Left ventricle myocardium inferior (tissue), 1 donor: ENCODE data around the gene NRL. TPM values are rescaled to one million over a fixed set of nuclear protein-coding genes. Genes with fewer than 3 reads are reported as not detected.

Source experiments
- DNase-seq: peaks from one replicate; pipeline ENCODE4 v3.0.0-alpha.2; 2020
- H3K27ac ChIP-seq: fragments of 200-600 bp; replicated peaks from 2 replicates; pipeline ENCODE4 v1.8.0; 2021
- H3K27me3 ChIP-seq: fragments of 200-600 bp; 2 replicates; pipeline ENCODE4 v1.8.0; 2021; ENCODE audit warnings: low read depth
- H3K36me3 ChIP-seq: fragments of 200-600 bp; 2 replicates; pipeline ENCODE4 v1.8.0; 2021
- H3K4me1 ChIP-seq: fragments of 200-600 bp; 2 replicates; pipeline ENCODE4 v1.8.0; 2021
- H3K4me3 ChIP-seq: fragments of 200-600 bp; 2 replicates; pipeline ENCODE4 v1.8.0; 2021; ENCODE audit warnings: mild to moderate bottlenecking, moderate library complexity
- H3K9me3 ChIP-seq: fragments of 200-600 bp; replicated peaks from 2 replicates; pipeline ENCODE4 v1.8.0; 2021
- CTCF ChIP-seq: fragments of 200-600 bp; IDR thresholded peaks from 2 replicates; pipeline ENCODE4 v1.8.0; 2021; ENCODE audit warnings: antibody characterized with exemption, mild to moderate bottlenecking, borderline replicate concordance
- intact Hi-C: fragments of 100-400 bp; cut with micrococcal nuclease; formaldehyde crosslinking; loops from one replicate; pipeline ENCODE4 v1.11.0; 2022
- total RNA-seq: library from RNA; stranded (reverse); fragmentation: NEBNext Ultra II Directional; extraction: Animal tissue kit (Norgen Biotek cat#: 25700); gene quantifications from one replicate; pipeline ENCODE4 v1.2.1, GENCODE V29; 2021
- donor health status: DM: no; HTN: yes; CAD: no; lungs with severe emphysema.

Gene NRL
- total RNA-seq, 1 donor from 2014 or later = 1.5 TPM

- Histone ChIP-seq H3K27ac (no peak overlapping the region), H3K27me3 (peaks cover 48% of the 10 kb centered on the region), H3K9me3 (no peaks in the 10 kb centered on the region), H3K4me3 (no peak overlapping the region), H3K36me3 (no peaks in the 10 kb centered on the region), H3K4me1 (no peaks in the 10 kb centered on the region)
- TF ChIP-seq CTCF = no peak
- intact Hi-C loops = no loop called here
- DNase-seq = no peak
Measured at GRCh38 chr14:24068711-24069410, 45.9 kb downstream of the NRL start.

GRCh38 chr14:24067133-24068082 is 47.3 kb downstream of the NRL start:
- Histone ChIP-seq H3K4me1 (no peaks in the 10 kb centered on the region), H3K9me3 (no peaks in the 10 kb centered on the region), H3K27ac (no peak overlapping the region), H3K4me3 (no peak overlapping the region), H3K36me3 (no peaks in the 10 kb centered on the region), H3K27me3 (peaks cover 33% of the 10 kb centered on the region)
- no peak for TF ChIP-seq CTCF
- intact Hi-C loops = no loop called here
- no peak for DNase-seq

GRCh38 chr14:24066496-24067132 is 48.1 kb downstream of the NRL start:
- no peak for TF ChIP-seq CTCF
- Histone ChIP-seq H3K27me3 (peaks cover 26% of the 10 kb centered on the region), H3K4me3 (no peak overlapping the region), H3K27ac (no peak overlapping the region), H3K36me3 (no peaks in the 10 kb centered on the region), H3K9me3 (no peaks in the 10 kb centered on the region), H3K4me1 (no peaks in the 10 kb centered on the region)
- no peak for DNase-seq
- intact Hi-C loops = no loop called here

GRCh38 chr14:24065408-24065807 is 49.3 kb downstream of the NRL start:
- no peak for TF ChIP-seq CTCF
- no peaks in the 10 kb centered on the region for H3K4me1 ChIP-seq
- no peak for DNase-seq
- H3K9me3 ChIP-seq = no peaks in the 10 kb centered on the region
- H3K36me3 ChIP-seq = no peaks in the 10 kb centered on the region
- intact Hi-C loops = no loop called here
- no peak overlapping the region for H3K4me3 ChIP-seq
- H3K27ac ChIP-seq = no peak overlapping the region
- H3K27me3 ChIP-seq = peaks cover 18% of the 10 kb centered on the region

GRCh38 chr14:24064856-24065255 is 49.9 kb downstream of the NRL start:
- no peak for DNase-seq
- Histone ChIP-seq H3K4me3 (no peak overlapping the region), H3K9me3 (no peaks in the 10 kb centered on the region), H3K36me3 (no peaks in the 10 kb centered on the region), H3K27ac (no peak overlapping the region), H3K27me3 (peaks cover 13% of the 10 kb centered on the region), H3K4me1 (no peaks in the 10 kb centered on the region)
- TF ChIP-seq CTCF = no peak
- intact Hi-C loops = loop anchor here (5.0 kb wide), 1 partner anchor 42 kb away; no protein-coding TSS in a partner anchor
